ENCODE data around the gene IVD.

- TF ChIP-seq CTCF (conservative IDR thresholded peaks at IDR 0.05 in 1 of 2, IDR thresholded peaks at IDR 0.05 in 1 of 2; ENCODE audit: extremely low read depth in 1 of 2, insufficient read depth in 1 of 2, low read depth in 1 of 2, low read length in 2 of 2) (no peak), EZH2 (IDR thresholded peaks at IDR 0.05; ENCODE audit: borderline replicate concordance, low read length) (no peak)
These were observed 7.4 kb downstream of the IVD start for GRCh38 chr15:40413036-40413435.
